ENCODE data around the gene EHMT1. TPM values are rescaled to one million over a fixed set of nuclear protein-coding genes. Genes with fewer than 3 reads are reported as not detected.

EHMT1 gene
- total and polyA plus RNA-seq, 2 donors (not counting 1 experiment from before 2014, with no cell fraction given), result 101 to 394 TPM

DNA sequence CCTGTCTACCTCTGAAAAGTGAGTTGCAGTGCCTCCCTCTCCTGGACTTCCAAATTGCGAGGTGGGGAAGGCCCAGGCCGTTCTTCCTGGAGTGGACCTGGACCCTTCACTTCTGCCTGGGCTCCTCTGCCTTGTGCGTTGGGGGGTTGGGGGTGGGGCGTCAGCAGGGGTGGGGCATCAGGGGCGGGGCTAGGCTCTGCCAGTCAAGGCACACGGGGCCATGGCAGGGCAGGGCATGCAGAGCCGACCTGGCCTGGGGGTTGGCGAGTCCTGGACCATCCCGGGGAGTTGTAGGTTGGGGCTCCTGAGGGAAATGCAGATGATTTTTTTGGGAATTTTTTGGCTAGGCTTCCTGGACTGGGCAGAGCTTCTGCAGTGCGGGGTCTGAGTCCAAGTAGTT, 87.1 kb downstream of the EHMT1 start:
- CTCF ChIA-PET, result interaction anchor here (6.5 kb wide), 1 partner anchor 33 kb away, joined by 26 read pairs; no protein-coding TSS in a partner anchor
- peaks cover 0 to 25% (median 19%) of the 10 kb centered on the region in 3 donors for H3K9me3 ChIP-seq (ENCODE audit: control extremely low read depth in 1 of 3, control insufficient read depth in 2 of 3, insufficient read depth in 1 of 3, low read length in 2 of 3)
- H3K27ac Mint-ChIP-seq, result peak overlapping the region; percentile 97
- peak overlapping the region; percentile 51 for H3K9ac ChIP-seq (ENCODE audit: low read length)
- peaks cover 81% of the 10 kb centered on the region for H3K79me2 ChIP-seq (ENCODE audit: control insufficient read depth, insufficient read depth, low read length)
- H3K4me1 ChIP-seq (ENCODE audit: control insufficient read depth in 2 of 2, insufficient read depth in 2 of 2, low read length in 2 of 2), result peaks cover 38 to 52% of the 10 kb centered on the region in 2 donors
- H3K27ac ChIP-seq (ENCODE audit: low read length in 2 of 2), result peak overlapping the region; percentile 41 to 65
- intact Hi-C loops (cut with micrococcal nuclease), result loop anchor here (1.0 to 5.0 kb wide), 3 partner anchors 9 to 41 kb away; no protein-coding TSS in a partner anchor
- no peaks in the 10 kb centered on the region for H3K27me3 Mint-ChIP-seq
- WGBS (ENCODE audit: insufficient coverage), result 68% methylated on average over 9 of the region's 10 CpGs
- no peak overlapping the region for H2AFZ ChIP-seq (ENCODE audit: insufficient read depth, low read depth, low read length, poor library complexity, severe bottlenecking)
- peak overlapping the region; percentile 83 for H3K4me3 Mint-ChIP-seq
- H3K36me3 ChIP-seq (replicated peaks in 1 of 2; ENCODE audit: control extremely low read depth in 1 of 2, control insufficient read depth in 1 of 2, extremely low read depth in 1 of 2, insufficient read depth in 2 of 2, low read length in 1 of 2), result peaks cover 0 to 9% of the 10 kb centered on the region in 2 experiments
- H3K27me3 ChIP-seq (replicated peaks in 1 of 4; ENCODE audit: control extremely low read depth in 1 of 4, control insufficient read depth in 3 of 4, insufficient read depth in 4 of 4, low read length in 3 of 4), result no peaks in the 10 kb centered on the region
- peak overlapping the region in 2 of 5 experiments; percentile 25 to 36 for H3K4me3 ChIP-seq (ENCODE audit: control extremely low read depth in 1 of 5, extremely low read depth in 1 of 5, insufficient read depth in 1 of 5, low read depth in 2 of 5, low read length in 4 of 5)
- no peak for TF ChIP-seq EZH2 (IDR thresholded peaks at IDR 0.05; ENCODE audit: borderline replicate concordance, insufficient read depth, low read depth, low read length, poor library complexity, severe bottlenecking)
- TF ChIP-seq CTCF (IDR thresholded peaks at IDR 0.05), result no peak
- peaks cover 64% of the 10 kb centered on the region for H3K4me1 Mint-ChIP-seq
- POLR2A ChIA-PET, result interaction anchor here (0.7 to 1.3 kb wide), 3 partner anchors 8 to 55 kb away, joined by 3 to 5 read pairs (median 3); no protein-coding TSS in a partner anchor
- DNase-seq (no peak), ATAC-seq (ENCODE audit: low read depth) (peak; percentile 50)
- peaks cover 7% of the 10 kb centered on the region for H3K9me3 Mint-ChIP-seq (ENCODE audit: insufficient read depth)
- H4K20me1 ChIP-seq (ENCODE audit: control insufficient read depth, insufficient read depth, low read length, poor library complexity, severe bottlenecking), result peaks cover 45% of the 10 kb centered on the region
- H3K4me2 ChIP-seq (replicated peaks; ENCODE audit: low read depth, low read length, poor library complexity, severe bottlenecking), result peak overlapping the region; percentile 62

GRCh38 chr9:137707361-137707760, 88.6 kb downstream of the EHMT1 start:
- WGBS (ENCODE audit: insufficient coverage), result 92% methylated on average over 3 of the region's 6 CpGs
- no peak overlapping the region for H3K9ac ChIP-seq (ENCODE audit: low read length)
- ChIA-PET POLR2A (no interaction called here), CTCF (interaction anchor here (6.5 kb wide), 1 partner anchor 35 kb away, joined by 26 read pairs; no protein-coding TSS in a partner anchor)
- H3K4me2 ChIP-seq (replicated peaks; ENCODE audit: low read depth, low read length, poor library complexity, severe bottlenecking), result no peak overlapping the region
- Mint-ChIP-seq H3K4me3 (peak overlapping the region; percentile 37), H3K27me3 (no peaks in the 10 kb centered on the region), H3K4me1 (peaks cover 71% of the 10 kb centered on the region), H3K27ac (peak overlapping the region; percentile 86), H3K9me3 (ENCODE audit: insufficient read depth) (peaks cover 7% of the 10 kb centered on the region)
- ATAC-seq (ENCODE audit: low read depth), result no peak
- H3K79me2 ChIP-seq (ENCODE audit: control insufficient read depth, insufficient read depth, low read length), result peaks cover 77% of the 10 kb centered on the region
- TF ChIP-seq CTCF (IDR thresholded peaks at IDR 0.05) (no peak), EZH2 (IDR thresholded peaks at IDR 0.05; ENCODE audit: borderline replicate concordance, insufficient read depth, low read depth, low read length, poor library complexity, severe bottlenecking) (no peak)
- DNase-seq, result no peak
- H4K20me1 ChIP-seq (ENCODE audit: control insufficient read depth, insufficient read depth, low read length, poor library complexity, severe bottlenecking), result peaks cover 43% of the 10 kb centered on the region
- H3K36me3 ChIP-seq (replicated peaks in 1 of 2; ENCODE audit: control extremely low read depth in 1 of 2, control insufficient read depth in 1 of 2, extremely low read depth in 1 of 2, insufficient read depth in 2 of 2, low read length in 1 of 2), result peaks cover 0 to 22% of the 10 kb centered on the region in 2 experiments
- peak overlapping the region in 1 of 2 donors; percentile 66 for H3K27ac ChIP-seq (ENCODE audit: low read length in 2 of 2)
- peaks cover 38 to 59% of the 10 kb centered on the region in 2 donors for H3K4me1 ChIP-seq (ENCODE audit: control insufficient read depth in 2 of 2, insufficient read depth in 2 of 2, low read length in 2 of 2)
- H2AFZ ChIP-seq (ENCODE audit: insufficient read depth, low read depth, low read length, poor library complexity, severe bottlenecking), result no peak overlapping the region
- no peaks in the 10 kb centered on the region for H3K27me3 ChIP-seq (replicated peaks in 1 of 4; ENCODE audit: control extremely low read depth in 1 of 4, control insufficient read depth in 3 of 4, insufficient read depth in 4 of 4, low read length in 3 of 4)
- intact Hi-C loops (cut with micrococcal nuclease), result loop anchor here (5.0 kb wide), 1 partner anchor 40 kb away; no protein-coding TSS in a partner anchor
- no peak overlapping the region for H3K4me3 ChIP-seq (ENCODE audit: control extremely low read depth in 1 of 5, extremely low read depth in 1 of 5, insufficient read depth in 1 of 5, low read depth in 2 of 5, low read length in 4 of 5)
- H3K9me3 ChIP-seq (ENCODE audit: control extremely low read depth in 1 of 3, control insufficient read depth in 2 of 3, insufficient read depth in 1 of 3, low read length in 2 of 3), result peaks cover 0 to 28% (median 17%) of the 10 kb centered on the region in 3 donors
